ENCODE measurements around the gene COPB1. TPM values are rescaled to one million over a fixed set of nuclear protein-coding genes. Genes with fewer than 3 reads are reported as not detected.
A peak's percentile ranks its signal among the peaks of the same experiment; 100 is the strongest.
"Not testable (repeated sequence)": the region's sequence is repeated elsewhere in the genome, so short reads cannot be mapped to it uniquely, and the experiment has no call there.

The COPB1 gene
- total RNA-seq, 4 donors from 2014 or later, result 62.8 to 66.0 (median 64.8) TPM

DNA sequence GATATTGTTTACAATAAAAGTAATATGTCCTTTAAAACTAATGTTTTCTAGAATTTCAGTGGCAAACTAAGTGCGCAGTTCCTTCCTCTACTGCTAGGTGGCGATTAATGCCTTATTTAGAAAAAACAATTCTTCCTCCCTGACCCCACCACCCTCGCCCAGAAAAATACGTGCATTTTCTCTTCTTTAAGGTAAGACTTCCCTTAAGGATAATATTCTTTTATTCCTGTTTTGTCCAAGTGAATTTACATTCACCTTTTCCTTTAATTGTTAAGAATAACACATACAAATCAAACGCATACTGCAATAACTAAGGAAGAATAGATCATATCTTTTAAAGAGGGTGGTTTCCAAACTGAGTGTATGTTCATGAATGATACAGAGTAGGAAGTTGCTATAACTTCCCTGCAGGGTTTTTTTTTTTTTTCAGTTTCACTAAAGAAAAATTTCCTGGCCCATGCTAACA lies 37.6 kb upstream of the COPB1 start:
- Histone ChIP-seq H3K4me3 (no peak overlapping the region), H3K27ac (no peak overlapping the region), H3K36me3 (no peaks in the 10 kb centered on the region), H3K4me1 (peaks cover 14% of the 10 kb centered on the region), H3K27me3 (no peaks in the 10 kb centered on the region), H3K9me3 (no peaks in the 10 kb centered on the region)
- WGBS, result 7% methylated on average over 5 of the region's 5 CpGs
- TF ChIP-seq POLR2A (IDR thresholded peaks at IDR 0.05) (no peak), EP300 (IDR thresholded peaks at IDR 0.05) (no peak), POLR2AphosphoS5 (IDR thresholded peaks at IDR 0.05) (no peak), CTCF (IDR thresholded peaks at IDR 0.05) (peak; percentile 56 to 74)
- no peak for DNase-seq (ENCODE audit: low spot score in 2 of 2)

DNA sequence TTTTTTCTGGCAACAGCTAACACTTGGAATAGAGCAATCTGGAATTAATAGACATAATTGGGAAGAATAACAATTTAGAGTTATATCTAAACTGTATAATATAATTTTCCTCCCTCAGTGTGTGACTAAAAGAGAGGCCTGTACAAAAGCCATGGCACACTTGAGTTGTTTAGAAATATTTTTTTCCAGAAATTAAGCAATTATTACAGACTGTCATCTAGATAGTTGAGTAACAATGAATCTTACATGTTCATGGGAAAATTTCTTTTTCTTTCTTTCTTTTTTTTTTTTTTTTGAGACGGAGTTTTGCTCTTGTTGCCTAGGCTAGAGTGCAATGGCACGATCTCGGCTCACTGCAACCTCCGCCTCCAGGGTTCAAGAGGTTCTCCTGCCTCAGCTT lies 35.6 kb upstream of the COPB1 start:
- not testable (repeated sequence) for H3K36me3 ChIP-seq; H3K27me3 ChIP-seq; H3K4me1 ChIP-seq; H3K9me3 ChIP-seq; H3K27ac ChIP-seq; DNase-seq (ENCODE audit: low spot score in 2 of 2); H3K4me3 ChIP-seq
- 66% methylated on average over 4 of the region's 4 CpGs for WGBS

GRCh38 chr11:14529951-14530350 lies 30.3 kb upstream of the COPB1 start:
- H3K27me3 ChIP-seq, result no peaks in the 10 kb centered on the region
- 94% methylated on average over 2 of the region's 2 CpGs for WGBS
- TF ChIP-seq POLR2A (IDR thresholded peaks at IDR 0.05) (no peak), EP300 (IDR thresholded peaks at IDR 0.05) (no peak), POLR2AphosphoS5 (IDR thresholded peaks at IDR 0.05) (no peak), CTCF (IDR thresholded peaks at IDR 0.05) (no peak)
- no peak overlapping the region for H3K27ac ChIP-seq
- H3K4me3 ChIP-seq, result no peak overlapping the region
- no peaks in the 10 kb centered on the region for H3K4me1 ChIP-seq
- H3K36me3 ChIP-seq, result no peaks in the 10 kb centered on the region
- no peak for DNase-seq (ENCODE audit: low spot score in 2 of 2)
- H3K9me3 ChIP-seq, result no peaks in the 10 kb centered on the region

DNA sequence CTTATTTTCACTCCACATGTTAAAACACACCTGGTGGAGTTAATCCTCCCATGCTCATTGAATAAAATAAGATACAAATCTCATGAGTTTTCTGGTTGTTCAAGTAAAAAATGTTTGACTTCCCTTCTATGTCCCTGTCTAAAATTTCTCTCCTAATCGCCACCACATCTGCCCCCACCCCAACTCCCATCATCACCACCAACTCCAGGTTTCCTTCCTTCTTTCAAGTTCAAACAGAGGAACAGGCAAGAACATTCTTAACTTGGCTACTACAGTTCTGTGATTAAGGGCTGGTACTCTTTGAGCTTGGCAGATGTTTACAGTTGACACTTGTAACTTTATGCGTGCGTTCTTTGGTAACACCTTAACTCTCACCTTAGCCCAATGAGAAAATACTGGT lies 29.7 kb upstream of the COPB1 start:
- DNase-seq (ENCODE audit: low spot score in 2 of 2), result no peak
- Histone ChIP-seq H3K4me3 (no peak overlapping the region), H3K36me3 (no peaks in the 10 kb centered on the region), H3K27ac (no peak overlapping the region), H3K4me1 (no peaks in the 10 kb centered on the region), H3K9me3 (no peaks in the 10 kb centered on the region), H3K27me3 (no peaks in the 10 kb centered on the region)
- TF ChIP-seq POLR2AphosphoS5 (IDR thresholded peaks at IDR 0.05) (no peak), EP300 (IDR thresholded peaks at IDR 0.05) (no peak), CTCF (IDR thresholded peaks at IDR 0.05) (no peak), POLR2A (IDR thresholded peaks at IDR 0.05) (no peak)
- WGBS, result 81% methylated on average over 3 of the region's 3 CpGs

- 97% methylated on average over 1 of the region's 1 CpG for WGBS
- no peak overlapping the region for H3K4me3 ChIP-seq
- no peak for DNase-seq (ENCODE audit: low spot score in 2 of 2)
- H3K27ac ChIP-seq, result no peak overlapping the region
- TF ChIP-seq POLR2AphosphoS5 (IDR thresholded peaks at IDR 0.05) (no peak), CTCF (IDR thresholded peaks at IDR 0.05) (no peak), EP300 (IDR thresholded peaks at IDR 0.05) (no peak), POLR2A (IDR thresholded peaks at IDR 0.05) (no peak)
- no peaks in the 10 kb centered on the region for H3K9me3 ChIP-seq
- H3K36me3 ChIP-seq, result peaks cover 4% of the 10 kb centered on the region
- H3K4me1 ChIP-seq, result peaks cover 19% of the 10 kb centered on the region
- no peaks in the 10 kb centered on the region for H3K27me3 ChIP-seq
Observed at GRCh38 chr11:14522801-14523200, 23.2 kb upstream of the COPB1 start.

GRCh38 chr11:14522245-14522644 lies 22.6 kb upstream of the COPB1 start:
- H3K27ac ChIP-seq, result no peak overlapping the region
- no peak overlapping the region for H3K4me3 ChIP-seq
- DNase-seq (ENCODE audit: low spot score in 2 of 2), result no peak
- H3K27me3 ChIP-seq, result no peaks in the 10 kb centered on the region
- TF ChIP-seq POLR2A (IDR thresholded peaks at IDR 0.05) (no peak), EP300 (IDR thresholded peaks at IDR 0.05) (no peak), POLR2AphosphoS5 (IDR thresholded peaks at IDR 0.05) (no peak), CTCF (IDR thresholded peaks at IDR 0.05) (no peak)
- H3K4me1 ChIP-seq, result peaks cover 19% of the 10 kb centered on the region
- 96% methylated on average over 1 of the region's 1 CpG for WGBS
- no peaks in the 10 kb centered on the region for H3K9me3 ChIP-seq
- peaks cover 9% of the 10 kb centered on the region for H3K36me3 ChIP-seq
